GM18867 (cell line): ENCODE data around the gene ARHGAP26.

Experiments used
- ATAC-seq: cut with Tn5 transposase; IDR thresholded peaks from one replicate; pipeline ENCODE4 v1.9.1; 2021; ENCODE audit warnings: mild to moderate bottlenecking, moderate library complexity; ENCODE audit not compliant: unreplicated experiment

The ARHGAP26 gene

GRCh38 chr5:142810743-142811290, 40.6 kb downstream of the ARHGAP26 start:
- no peak for ATAC-seq

GRCh38 chr5:142811866-142812557, 41.8 kb downstream of the ARHGAP26 start:
- ATAC-seq = no peak

GRCh38 chr5:142813220-142813619, 43.0 kb downstream of the ARHGAP26 start:
- no peak for ATAC-seq

- no peak for ATAC-seq
Measured at GRCh38 chr5:142814122-142814521, 43.9 kb downstream of the ARHGAP26 start.

GRCh38 chr5:142815469-142815868, 45.3 kb downstream of the ARHGAP26 start:
- no peak for ATAC-seq

GRCh38 chr5:142816531-142817430, 46.6 kb downstream of the ARHGAP26 start:
- no peak for ATAC-seq

- no peak for ATAC-seq
Measured at GRCh38 chr5:142817949-142818431, 47.8 kb downstream of the ARHGAP26 start.

GRCh38 chr5:142819292-142819691, 49.1 kb downstream of the ARHGAP26 start:
- no peak for ATAC-seq

- ATAC-seq = no peak
Measured at GRCh38 chr5:142819825-142820224, 49.6 kb downstream of the ARHGAP26 start.

- no peak for ATAC-seq
Measured at GRCh38 chr5:142820447-142820846, 50.3 kb downstream of the ARHGAP26 start.

- no peak for ATAC-seq
Measured at GRCh38 chr5:142821034-142821732, 51.0 kb downstream of the ARHGAP26 start.

- peak; percentile 47 for ATAC-seq
Measured at GRCh38 chr5:142821733-142822487, 51.7 kb downstream of the ARHGAP26 start.

GRCh38 chr5:142823126-142823525, 52.9 kb downstream of the ARHGAP26 start:
- ATAC-seq = no peak

GRCh38 chr5:142823806-142824205, 53.6 kb downstream of the ARHGAP26 start:
- no peak for ATAC-seq

- no peak for ATAC-seq
Measured at GRCh38 chr5:142824391-142824790, 54.2 kb downstream of the ARHGAP26 start.

GRCh38 chr5:142825378-142826089, 55.4 kb downstream of the ARHGAP26 start:
- ATAC-seq = no peak

GRCh38 chr5:142826093-142826492, 55.9 kb downstream of the ARHGAP26 start:
- no peak for ATAC-seq

GRCh38 chr5:142826741-142827492, 56.7 kb downstream of the ARHGAP26 start:
- ATAC-seq = peak; percentile 68
